Immature natural killer cell (primary cell): ENCODE measurements around the gene ROBO1. TPM values are rescaled to one million over a fixed set of nuclear protein-coding genes. Genes with fewer than 3 reads are reported as not detected.

Experiments used
- DNase-seq, 3 donors: peaks; one replicate each; pipeline ENCODE4 v3.0.0; 2022; ENCODE audit warnings: mixed read lengths in 1 of 3
- H3K27ac Mint-ChIP-seq, 6 donors: one replicate each; pipeline ENCODE4 v1.8.0; 2020; ENCODE audit warnings: mixed read lengths in 6 of 6, mild to moderate bottlenecking in 5 of 6, inconsistent platforms in 4 of 6, moderate library complexity in 3 of 6
- H3K27me3 Mint-ChIP-seq, 3 donors: one replicate each; pipeline ENCODE4 v1.8.0; 2020 to 2021; ENCODE audit warnings: low read depth in 3 of 3, mild to moderate bottlenecking in 3 of 3, mixed read lengths in 3 of 3, moderate library complexity in 3 of 3, inconsistent platforms in 1 of 3
- H3K36me3 Mint-ChIP-seq, 3 donors: one replicate each; pipeline ENCODE4 v1.8.0; 2020; ENCODE audit warnings: mixed read lengths in 3 of 3, inconsistent platforms in 2 of 3, mild to moderate bottlenecking in 2 of 3
- H3K4me1 Mint-ChIP-seq, 2 donors: one replicate each; pipeline ENCODE4 v1.8.0; 2020; ENCODE audit warnings: inconsistent platforms in 2 of 2, mild to moderate bottlenecking in 2 of 2, mixed read lengths in 2 of 2, moderate library complexity in 1 of 2
- H3K4me3 Mint-ChIP-seq, 5 donors: one replicate each; pipeline ENCODE4 v1.8.0; 2020; ENCODE audit warnings: mild to moderate bottlenecking in 5 of 5, mixed read lengths in 5 of 5, inconsistent platforms in 3 of 5, moderate library complexity in 3 of 5
- H3K9me3 Mint-ChIP-seq, 6 donors: one replicate each; pipeline ENCODE4 v1.8.0; 2020; ENCODE audit warnings: mild to moderate bottlenecking in 6 of 6, mixed read lengths in 6 of 6, inconsistent platforms in 4 of 6, moderate library complexity in 3 of 6
- polyA plus RNA-seq, 3 donors: library from polyadenylated mRNA; unstranded; fragments of 300-500 nt; fragmentation: Illumina TruSeq; gene quantifications; one replicate each; pipeline ENCODE4 v1.2.3, GENCODE V29; 2021

The ROBO1 gene
- polyA plus RNA-seq, 3 donors from 2014 or later, result 0.63 TPM; not detected in 2

DNA sequence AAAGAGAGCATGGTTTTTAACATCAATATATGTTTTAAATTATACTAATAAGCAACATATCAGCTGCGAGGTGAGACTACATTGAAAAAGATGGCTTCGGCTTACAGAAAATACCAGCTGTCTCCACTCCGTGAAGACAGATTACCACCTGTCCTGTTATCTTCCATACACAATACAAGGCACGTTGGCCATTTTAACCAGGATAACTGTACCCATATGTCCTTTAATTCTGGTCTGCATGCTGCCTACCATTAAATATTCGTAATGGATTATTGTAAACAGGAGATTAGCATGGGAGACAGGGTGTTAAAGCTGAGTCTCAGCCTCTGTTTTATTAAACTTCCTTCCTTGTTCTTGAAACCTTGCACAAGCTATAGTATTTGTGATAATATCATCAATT, 855.5 kb downstream of the ROBO1 start:
- no peak for DNase-seq
- no peak overlapping the region for H3K27ac Mint-ChIP-seq
- H3K27me3 Mint-ChIP-seq, result peaks cover 0 to 1% (median 0%) of the 10 kb centered on the region in 3 donors
- no peaks in the 10 kb centered on the region for H3K36me3 Mint-ChIP-seq
- H3K4me3 Mint-ChIP-seq, result no peak overlapping the region
- H3K4me1 Mint-ChIP-seq, result no peaks in the 10 kb centered on the region
- peaks cover 5 to 27% (median 9%) of the 10 kb centered on the region in 6 donors for H3K9me3 Mint-ChIP-seq

DNA sequence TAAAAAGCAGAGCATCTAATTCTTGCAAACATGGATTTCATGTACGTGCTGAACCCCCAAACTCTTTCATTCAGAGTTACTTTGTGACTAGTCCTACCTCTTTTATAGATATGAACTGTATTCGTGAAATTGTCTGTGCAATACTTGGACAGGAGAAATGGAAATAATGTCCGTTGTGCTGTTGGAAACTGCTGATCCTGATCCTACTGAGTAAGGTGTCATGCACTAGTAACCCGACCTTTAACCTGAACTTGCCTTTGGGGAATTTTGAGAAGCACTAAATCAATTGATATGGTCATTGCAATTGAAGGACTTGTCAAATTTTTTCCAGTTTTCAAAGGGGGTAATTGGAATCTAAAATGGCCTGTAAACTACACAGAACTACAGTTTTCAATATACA, 856.4 kb downstream of the ROBO1 start:
- peaks cover 5 to 32% (median 12%) of the 10 kb centered on the region in 6 donors for H3K9me3 Mint-ChIP-seq
- no peak overlapping the region for H3K27ac Mint-ChIP-seq
- no peaks in the 10 kb centered on the region for H3K36me3 Mint-ChIP-seq
- H3K27me3 Mint-ChIP-seq, result peaks cover 0 to 1% (median 0%) of the 10 kb centered on the region in 3 donors
- no peaks in the 10 kb centered on the region for H3K4me1 Mint-ChIP-seq
- DNase-seq, result no peak
- no peak overlapping the region for H3K4me3 Mint-ChIP-seq

DNA sequence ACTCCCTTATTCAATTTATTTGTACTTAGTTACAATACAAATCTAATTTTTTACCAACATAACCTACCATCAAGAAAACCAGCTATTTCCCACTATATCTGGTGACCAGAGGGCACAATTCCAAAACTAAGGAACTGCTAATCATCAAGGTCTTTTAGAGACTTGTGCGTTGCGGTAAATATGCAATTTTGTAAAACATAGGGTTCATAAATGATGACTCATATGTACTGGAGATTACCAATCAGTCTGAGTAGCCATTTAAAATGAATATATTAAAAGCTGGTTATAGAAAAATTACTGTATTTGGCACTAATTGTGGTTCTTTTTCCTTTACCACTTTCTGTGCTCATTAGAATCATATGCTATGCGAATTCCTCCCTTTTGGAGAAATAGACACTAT, 859.6 kb downstream of the ROBO1 start:
- Mint-ChIP-seq H3K9me3 (peaks cover 2 to 31% (median 10%) of the 10 kb centered on the region in 6 donors), H3K36me3 (no peaks in the 10 kb centered on the region), H3K4me3 (no peak overlapping the region), H3K4me1 (no peaks in the 10 kb centered on the region), H3K27ac (no peak overlapping the region), H3K27me3 (peaks cover 0 to 1% (median 0%) of the 10 kb centered on the region in 3 donors)
- no peak for DNase-seq

- peaks cover 0 to 1% (median 0%) of the 10 kb centered on the region in 3 donors for H3K27me3 Mint-ChIP-seq
- H3K4me1 Mint-ChIP-seq, result no peaks in the 10 kb centered on the region
- H3K4me3 Mint-ChIP-seq, result no peak overlapping the region
- no peak overlapping the region for H3K27ac Mint-ChIP-seq
- no peaks in the 10 kb centered on the region for H3K36me3 Mint-ChIP-seq
- DNase-seq, result no peak
- peaks cover 2 to 31% (median 11%) of the 10 kb centered on the region in 6 donors for H3K9me3 Mint-ChIP-seq
Measured at GRCh38 chr3:78907367-78907766, 860.4 kb downstream of the ROBO1 start.

DNA sequence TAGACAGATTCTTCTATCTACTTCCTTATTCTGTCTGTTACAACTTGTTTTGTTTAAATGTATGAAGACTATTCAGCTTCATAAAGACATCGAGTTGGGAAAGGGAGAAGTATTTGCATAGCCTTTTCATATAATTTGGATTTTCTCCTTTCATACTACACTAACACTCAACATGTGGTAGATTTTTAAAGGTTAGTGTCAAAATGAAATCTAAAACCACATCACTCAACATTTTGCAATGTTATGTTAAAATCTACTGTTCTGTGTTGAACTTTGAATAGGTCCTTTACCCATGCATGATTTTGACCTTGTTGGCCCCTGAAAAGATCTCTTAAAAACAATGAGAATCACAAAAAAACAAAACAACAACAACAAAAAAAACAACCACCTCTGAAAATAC, 860.9 kb downstream of the ROBO1 start:
- Mint-ChIP-seq H3K27ac (no peak overlapping the region), H3K4me1 (no peaks in the 10 kb centered on the region), H3K27me3 (peaks cover 0 to 1% (median 0%) of the 10 kb centered on the region in 3 donors), H3K36me3 (no peaks in the 10 kb centered on the region), H3K9me3 (peaks cover 2 to 31% (median 11%) of the 10 kb centered on the region in 6 donors), H3K4me3 (no peak overlapping the region)
- no peak for DNase-seq

GRCh38 chr3:78906245-78906644, 861.6 kb downstream of the ROBO1 start:
- H3K27ac Mint-ChIP-seq, result no peak overlapping the region
- no peak overlapping the region for H3K4me3 Mint-ChIP-seq
- peaks cover 0 to 1% (median 0%) of the 10 kb centered on the region in 3 donors for H3K27me3 Mint-ChIP-seq
- peaks cover 2 to 26% (median 12%) of the 10 kb centered on the region in 6 donors for H3K9me3 Mint-ChIP-seq
- no peaks in the 10 kb centered on the region for H3K4me1 Mint-ChIP-seq
- H3K36me3 Mint-ChIP-seq, result no peaks in the 10 kb centered on the region
- DNase-seq, result no peak

DNA sequence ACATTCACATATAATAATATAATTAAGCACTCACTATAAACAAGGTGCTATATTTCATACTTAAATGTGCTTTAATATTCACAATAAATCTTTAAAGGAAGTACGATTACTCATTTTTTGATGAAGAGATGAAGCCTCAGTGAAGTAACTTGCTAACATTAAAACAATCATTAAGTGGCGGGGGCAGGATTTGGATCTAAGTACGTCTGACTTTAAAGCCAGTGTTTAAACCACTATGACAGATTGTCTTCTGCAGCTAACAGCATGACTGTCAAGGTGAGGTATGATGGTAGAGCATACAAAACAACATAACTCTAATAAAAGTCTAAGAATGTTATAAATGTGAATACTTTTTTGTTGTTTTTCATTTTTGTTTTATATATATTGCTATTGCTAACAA, 862.1 kb downstream of the ROBO1 start:
- H3K4me3 Mint-ChIP-seq, result no peak overlapping the region
- no peaks in the 10 kb centered on the region for H3K36me3 Mint-ChIP-seq
- no peak for DNase-seq
- peaks cover 0 to 1% (median 0%) of the 10 kb centered on the region in 3 donors for H3K27me3 Mint-ChIP-seq
- H3K4me1 Mint-ChIP-seq, result no peaks in the 10 kb centered on the region
- no peak overlapping the region for H3K27ac Mint-ChIP-seq
- peaks cover 5 to 28% (median 12%) of the 10 kb centered on the region in 6 donors for H3K9me3 Mint-ChIP-seq

DNA sequence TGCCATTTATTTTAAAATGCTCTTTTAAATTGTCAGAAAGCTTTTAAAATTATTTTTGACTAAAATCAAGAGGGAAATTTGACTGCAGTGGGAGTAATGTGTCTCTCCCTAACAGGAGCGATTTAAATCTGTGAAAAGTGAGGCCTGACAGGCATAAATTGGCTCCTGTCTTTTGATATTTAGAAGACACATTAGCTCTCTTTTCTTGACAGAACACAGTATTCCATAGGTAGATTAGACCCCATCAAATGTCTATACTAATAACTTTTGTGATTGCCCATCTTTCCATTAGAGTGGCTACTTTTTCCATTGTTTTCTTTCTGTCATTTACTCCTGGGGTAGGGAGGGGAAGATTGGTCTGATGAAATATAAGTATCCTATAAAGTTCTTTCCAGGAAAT, 866.3 kb downstream of the ROBO1 start:
- no peak overlapping the region for H3K4me3 Mint-ChIP-seq
- H3K4me1 Mint-ChIP-seq, result no peaks in the 10 kb centered on the region
- no peak for DNase-seq
- H3K9me3 Mint-ChIP-seq, result peaks cover 3 to 18% (median 12%) of the 10 kb centered on the region in 6 donors
- no peaks in the 10 kb centered on the region for H3K36me3 Mint-ChIP-seq
- no peak overlapping the region for H3K27ac Mint-ChIP-seq
- peaks cover 0 to 2% (median 0%) of the 10 kb centered on the region in 3 donors for H3K27me3 Mint-ChIP-seq

- Mint-ChIP-seq H3K4me1 (peaks cover 0 to 2% of the 10 kb centered on the region in 2 donors), H3K9me3 (peaks cover 4 to 20% (median 13%) of the 10 kb centered on the region in 6 donors), H3K27ac (no peak overlapping the region), H3K36me3 (no peaks in the 10 kb centered on the region), H3K27me3 (peaks cover 0 to 2% (median 0%) of the 10 kb centered on the region in 3 donors), H3K4me3 (no peak overlapping the region)
- DNase-seq, result no peak
Measured at GRCh38 chr3:78900880-78901279, 866.9 kb downstream of the ROBO1 start.

- no peak for DNase-seq
- Mint-ChIP-seq H3K27me3 (peaks cover 0 to 2% (median 0%) of the 10 kb centered on the region in 3 donors), H3K9me3 (peaks cover 4 to 20% (median 11%) of the 10 kb centered on the region in 6 donors), H3K4me3 (no peak overlapping the region), H3K36me3 (no peaks in the 10 kb centered on the region), H3K4me1 (peaks cover 0 to 7% of the 10 kb centered on the region in 2 donors), H3K27ac (no peak overlapping the region)
Measured at GRCh38 chr3:78900426-78900825, 867.4 kb downstream of the ROBO1 start.

GRCh38 chr3:78895528-78895927, 872.3 kb downstream of the ROBO1 start:
- Mint-ChIP-seq H3K9me3 (peaks cover 3 to 53% (median 15%) of the 10 kb centered on the region in 6 donors), H3K36me3 (no peaks in the 10 kb centered on the region), H3K27me3 (peaks cover 0 to 2% (median 0%) of the 10 kb centered on the region in 3 donors), H3K4me3 (no peak overlapping the region), H3K4me1 (peaks cover 0 to 14% of the 10 kb centered on the region in 2 donors), H3K27ac (no peak overlapping the region)
- DNase-seq, result no peak

- H3K4me3 Mint-ChIP-seq, result no peak overlapping the region
- H3K27ac Mint-ChIP-seq, result no peak overlapping the region
- peaks cover 0 to 2% (median 0%) of the 10 kb centered on the region in 3 donors for H3K36me3 Mint-ChIP-seq
- DNase-seq, result no peak
- H3K27me3 Mint-ChIP-seq, result peaks cover 0 to 2% (median under 1%) of the 10 kb centered on the region in 3 donors
- H3K4me1 Mint-ChIP-seq, result peaks cover 0 to 14% of the 10 kb centered on the region in 2 donors
- H3K9me3 Mint-ChIP-seq, result peaks cover 4 to 56% (median 19%) of the 10 kb centered on the region in 6 donors
Measured at GRCh38 chr3:78894787-78895186, 873.0 kb downstream of the ROBO1 start.

- H3K4me3 Mint-ChIP-seq, result no peak overlapping the region
- H3K4me1 Mint-ChIP-seq, result peaks cover 0 to 14% of the 10 kb centered on the region in 2 donors
- peaks cover 0 to 1% (median 0%) of the 10 kb centered on the region in 3 donors for H3K27me3 Mint-ChIP-seq
- no peak for DNase-seq
- peaks cover 2 to 58% (median 20%) of the 10 kb centered on the region in 6 donors for H3K9me3 Mint-ChIP-seq
- H3K36me3 Mint-ChIP-seq, result peaks cover 0 to 3% (median 0%) of the 10 kb centered on the region in 3 donors
- H3K27ac Mint-ChIP-seq, result no peak overlapping the region
Measured at GRCh38 chr3:78893161-78893560, 874.6 kb downstream of the ROBO1 start.

DNA sequence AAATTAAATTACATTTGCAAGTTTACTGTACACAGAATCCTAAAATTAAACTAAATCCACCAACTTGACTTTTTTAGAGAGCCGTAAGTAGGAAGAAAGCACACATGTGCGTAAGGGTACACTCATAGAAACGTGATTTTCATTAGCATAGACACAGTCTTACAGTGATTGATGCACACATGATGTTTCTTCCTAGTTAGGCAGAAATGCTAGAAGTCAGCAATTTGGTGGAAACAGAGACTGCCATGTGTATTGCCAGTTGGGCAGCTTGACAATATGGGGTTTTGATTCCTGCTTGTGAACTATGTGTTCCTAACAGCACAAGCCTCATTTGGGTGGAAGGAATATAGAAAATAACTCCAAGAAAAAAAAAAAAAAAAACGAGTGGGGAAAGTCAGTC, 878.5 kb downstream of the ROBO1 start:
- peaks cover 0 to 9% of the 10 kb centered on the region in 2 donors for H3K4me1 Mint-ChIP-seq
- H3K27me3 Mint-ChIP-seq, result peaks cover 0 to 1% (median 0%) of the 10 kb centered on the region in 3 donors
- peaks cover 4 to 51% (median 21%) of the 10 kb centered on the region in 6 donors for H3K9me3 Mint-ChIP-seq
- DNase-seq, result no peak
- H3K36me3 Mint-ChIP-seq, result peaks cover 0 to 3% (median 0%) of the 10 kb centered on the region in 3 donors
- H3K27ac Mint-ChIP-seq, result no peak overlapping the region
- no peak overlapping the region for H3K4me3 Mint-ChIP-seq

DNA sequence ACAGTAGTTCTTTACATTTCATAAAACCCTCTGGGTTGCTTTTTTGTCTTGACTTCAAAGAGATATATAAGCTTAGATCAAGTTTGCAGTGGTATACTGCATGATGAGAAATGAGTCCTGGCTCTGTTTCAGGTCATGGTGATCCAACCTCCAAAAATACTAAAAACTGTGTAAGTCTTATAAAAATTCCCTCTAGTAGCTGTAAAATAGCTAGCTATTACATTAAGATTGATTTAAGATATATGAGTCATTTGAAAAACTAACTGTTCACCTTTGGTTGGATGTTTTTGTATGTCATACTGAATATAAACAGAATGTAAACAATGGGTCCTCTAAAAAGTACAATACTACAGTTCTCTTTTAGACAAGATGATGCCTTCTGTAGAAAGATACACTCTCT, 879.2 kb downstream of the ROBO1 start:
- Mint-ChIP-seq H3K27ac (no peak overlapping the region), H3K9me3 (peaks cover 7 to 57% (median 23%) of the 10 kb centered on the region in 6 donors), H3K36me3 (peaks cover 0 to 3% (median 0%) of the 10 kb centered on the region in 3 donors), H3K27me3 (peaks cover 0 to 2% (median 1%) of the 10 kb centered on the region in 3 donors), H3K4me1 (peaks cover 0 to 9% of the 10 kb centered on the region in 2 donors), H3K4me3 (no peak overlapping the region)
- no peak for DNase-seq
